Caco-2 (cell line): Measurements from ENCODE around the gene ABI3BP. TPM values are rescaled to one million over a fixed set of nuclear protein-coding genes. Genes with fewer than 3 reads are reported as not detected.

Source experiments
- BruUV-seq: library from RNA; stranded (reverse); fragments of 400-500 nt; replicated peaks from 2 replicates; lab custom pipeline; 2021; lab: Mats Ljungman, UMichigan
- CTCF ChIA-PET: fragments of 300-600 bp; sonication (Branson Sonifier 250); formaldehyde crosslinking; loops from one replicate; lab custom pipeline; 2022; ENCODE audit warnings: antibody characterized with exemption; lab: Charles Lee
- POLR2A ChIA-PET: fragments of 300-600 bp; sonication (Branson Sonifier 250); formaldehyde crosslinking; loops from one replicate; lab custom pipeline; 2022; ENCODE audit warnings: antibody characterized with exemption; lab: Charles Lee
- DNase-seq, 2 experiments: peaks; one replicate each; pipeline versions ENCODE4 v3.0.0 to v3.0.0-alpha.2; 2020 to 2022
- H3K27me3 ChIP-seq: replicated peaks from 2 replicates; pipeline ENCODE4 v1.6.0; 2011; ENCODE audit warnings: low read length; ENCODE audit not compliant: control insufficient read depth, insufficient read depth
- H3K36me3 ChIP-seq: 2 replicates; pipeline ENCODE4 v1.5.1; 2011; ENCODE audit warnings: low read length; ENCODE audit not compliant: control insufficient read depth, insufficient read depth
- H3K4me1 ChIP-seq: fragments of 250-450 bp; sonication (Bioruptor Pico); 2 replicates; pipeline ENCODE4 v1.5.1; 2020; ENCODE audit warnings: mild to moderate bottlenecking
- H3K4me3 ChIP-seq: 2 replicates; pipeline ENCODE4 v1.5.1; 2011; ENCODE audit warnings: low read depth, mild to moderate bottlenecking, control low read depth, low read length
- H3K9me3 ChIP-seq: fragments of 250-450 bp; sonication (Bioruptor Pico); 2 replicates; pipeline ENCODE4 v1.5.1; 2020; ENCODE audit warnings: mild to moderate bottlenecking, moderate library complexity
- H3K27ac Mint-ChIP-seq: one replicate; pipeline ENCODE4 v1.8.0; 2022; ENCODE audit warnings: mixed read lengths; ENCODE audit not compliant: unreplicated experiment
- H3K27me3 Mint-ChIP-seq: one replicate; pipeline ENCODE4 v1.8.0; 2022; ENCODE audit warnings: mixed read lengths; ENCODE audit not compliant: insufficient read depth, unreplicated experiment
- H3K36me3 Mint-ChIP-seq: one replicate; pipeline ENCODE4 v1.8.0; 2022; ENCODE audit warnings: mild to moderate bottlenecking, mixed read lengths; ENCODE audit not compliant: insufficient read depth, unreplicated experiment
- H3K4me1 Mint-ChIP-seq: one replicate; pipeline ENCODE4 v1.8.0; 2022; ENCODE audit warnings: low read depth, mixed read lengths; ENCODE audit not compliant: unreplicated experiment
- H3K4me3 Mint-ChIP-seq: one replicate; pipeline ENCODE4 v1.8.0; 2022; ENCODE audit warnings: mild to moderate bottlenecking, moderate library complexity, mixed read lengths; ENCODE audit not compliant: unreplicated experiment
- H3K9me3 Mint-ChIP-seq: one replicate; pipeline ENCODE4 v1.8.0; 2022; ENCODE audit warnings: mixed read lengths; ENCODE audit not compliant: unreplicated experiment
- intact Hi-C: fragments of 100-400 bp; cut with micrococcal nuclease; formaldehyde crosslinking; loops from one replicate; pipeline ENCODE4 v1.10.0; 2022; ENCODE audit not compliant: unreplicated experiment
- total RNA-seq: library from RNA; stranded (reverse); gene quantifications from 2 replicates; pipeline ENCODE4 v1.2.3, GENCODE V29; 2022
- TF ChIP-seq, protein P1 (sequence below), 2 experiments: fragments of 200-600 bp in 1 of 2; IDR thresholded peaks; 1 replicate in 1 of 2; 2 replicates in 1 of 2; pipeline versions ENCODE4 v1.5.1 to v1.8.0; 2011 to 2022; ENCODE audit warnings: antibody characterized with exemption in 1 of 2, control low read depth in 1 of 2, inconsistent platforms in 1 of 2, low read depth in 1 of 2, low read length in 1 of 2, mild to moderate bottlenecking in 1 of 2, moderate library complexity in 1 of 2; ENCODE audit not compliant: insufficient read depth in 1 of 2, severe bottlenecking in 1 of 2, unreplicated experiment in 1 of 2

The ABI3BP gene
- total RNA-seq, 1 experiment from 2014 or later: not detected

DNA sequence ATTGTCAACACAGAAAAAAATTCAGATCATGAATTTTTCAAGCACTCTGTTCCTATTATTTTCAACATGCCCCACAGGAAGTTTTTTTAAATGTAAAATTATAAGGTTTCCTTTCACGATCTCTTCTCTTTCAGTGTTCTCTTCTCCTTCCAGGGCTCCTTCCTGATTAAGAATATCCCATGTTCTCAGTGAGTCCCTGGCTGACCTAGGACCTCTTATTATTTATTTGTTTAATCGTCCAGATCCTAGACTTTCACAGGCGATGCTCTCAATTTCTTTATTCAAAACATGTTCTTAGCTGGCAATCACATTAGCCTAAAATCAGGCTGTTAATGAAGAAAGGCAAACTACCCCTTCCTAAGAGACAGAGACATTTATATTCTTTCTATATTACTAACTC lies 124.3 kb downstream of the ABI3BP start:
- Histone ChIP-seq H3K27me3 (no peaks in the 10 kb centered on the region), H3K4me1 (no peaks in the 10 kb centered on the region), H3K4me3 (no peak overlapping the region), H3K36me3 (no peaks in the 10 kb centered on the region), H3K9me3 (no peaks in the 10 kb centered on the region)
- Mint-ChIP-seq H3K27ac (no peak overlapping the region), H3K9me3 (no peaks in the 10 kb centered on the region), H3K36me3 (no peaks in the 10 kb centered on the region), H3K4me1 (no peaks in the 10 kb centered on the region), H3K27me3 (peaks cover 8% of the 10 kb centered on the region), H3K4me3 (no peak overlapping the region)
- intact Hi-C loops: no loop called here
- ChIA-PET POLR2A (interaction anchor here (0.7 kb wide), 1 partner anchor 1197 kb away, joined by 19 read pairs; no protein-coding TSS in a partner anchor), CTCF (no interaction called here)
- TF ChIP-seq, protein P1, sequence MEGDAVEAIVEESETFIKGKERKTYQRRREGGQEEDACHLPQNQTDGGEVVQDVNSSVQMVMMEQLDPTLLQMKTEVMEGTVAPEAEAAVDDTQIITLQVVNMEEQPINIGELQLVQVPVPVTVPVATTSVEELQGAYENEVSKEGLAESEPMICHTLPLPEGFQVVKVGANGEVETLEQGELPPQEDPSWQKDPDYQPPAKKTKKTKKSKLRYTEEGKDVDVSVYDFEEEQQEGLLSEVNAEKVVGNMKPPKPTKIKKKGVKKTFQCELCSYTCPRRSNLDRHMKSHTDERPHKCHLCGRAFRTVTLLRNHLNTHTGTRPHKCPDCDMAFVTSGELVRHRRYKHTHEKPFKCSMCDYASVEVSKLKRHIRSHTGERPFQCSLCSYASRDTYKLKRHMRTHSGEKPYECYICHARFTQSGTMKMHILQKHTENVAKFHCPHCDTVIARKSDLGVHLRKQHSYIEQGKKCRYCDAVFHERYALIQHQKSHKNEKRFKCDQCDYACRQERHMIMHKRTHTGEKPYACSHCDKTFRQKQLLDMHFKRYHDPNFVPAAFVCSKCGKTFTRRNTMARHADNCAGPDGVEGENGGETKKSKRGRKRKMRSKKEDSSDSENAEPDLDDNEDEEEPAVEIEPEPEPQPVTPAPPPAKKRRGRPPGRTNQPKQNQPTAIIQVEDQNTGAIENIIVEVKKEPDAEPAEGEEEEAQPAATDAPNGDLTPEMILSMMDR (IDR thresholded peaks at IDR 0.05; ENCODE audit: insufficient read depth in 1 of 2, low read depth in 1 of 2, low read length in 1 of 2, severe bottlenecking in 1 of 2, unreplicated experiment in 1 of 2): no peak
- DNase-seq: no peak
- no TSS peak for BruUV-seq

DNA sequence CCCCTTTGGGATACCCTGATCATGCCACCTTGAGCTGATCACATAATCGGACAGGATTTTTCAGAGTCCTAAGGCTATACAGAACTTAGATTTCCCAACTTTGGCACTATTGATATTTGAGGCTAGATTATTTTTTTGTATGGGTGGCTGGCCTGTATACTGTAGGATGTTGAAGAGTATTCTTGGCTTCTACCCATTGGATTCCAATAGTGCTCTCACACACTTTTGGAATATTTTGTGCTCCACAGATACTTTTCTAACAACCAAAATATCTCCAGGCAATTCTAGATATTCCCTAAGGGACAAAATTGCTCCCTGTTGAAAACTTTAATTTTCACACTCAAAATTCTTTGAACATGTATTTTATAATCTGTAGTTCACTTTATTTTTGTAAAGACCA lies 125.1 kb downstream of the ABI3BP start:
- TF ChIP-seq, protein P1 (IDR thresholded peaks at IDR 0.05; ENCODE audit: insufficient read depth in 1 of 2, low read depth in 1 of 2, low read length in 1 of 2, severe bottlenecking in 1 of 2, unreplicated experiment in 1 of 2): no peak
- H3K27ac Mint-ChIP-seq: no peak overlapping the region
- Histone ChIP-seq H3K36me3 (no peaks in the 10 kb centered on the region), H3K4me1 (no peaks in the 10 kb centered on the region), H3K27me3 (no peaks in the 10 kb centered on the region), H3K9me3 (no peaks in the 10 kb centered on the region), H3K4me3 (no peak overlapping the region)
- ChIA-PET POLR2A (no interaction called here), CTCF (no interaction called here)
- no peaks in the 10 kb centered on the region for H3K36me3 Mint-ChIP-seq
- DNase-seq: no peak
- H3K9me3 Mint-ChIP-seq: no peaks in the 10 kb centered on the region
- no peak overlapping the region for H3K4me3 Mint-ChIP-seq
- intact Hi-C loops: no loop called here
- BruUV-seq: no TSS peak
- no peaks in the 10 kb centered on the region for H3K4me1 Mint-ChIP-seq
- peaks cover 8% of the 10 kb centered on the region for H3K27me3 Mint-ChIP-seq

DNA sequence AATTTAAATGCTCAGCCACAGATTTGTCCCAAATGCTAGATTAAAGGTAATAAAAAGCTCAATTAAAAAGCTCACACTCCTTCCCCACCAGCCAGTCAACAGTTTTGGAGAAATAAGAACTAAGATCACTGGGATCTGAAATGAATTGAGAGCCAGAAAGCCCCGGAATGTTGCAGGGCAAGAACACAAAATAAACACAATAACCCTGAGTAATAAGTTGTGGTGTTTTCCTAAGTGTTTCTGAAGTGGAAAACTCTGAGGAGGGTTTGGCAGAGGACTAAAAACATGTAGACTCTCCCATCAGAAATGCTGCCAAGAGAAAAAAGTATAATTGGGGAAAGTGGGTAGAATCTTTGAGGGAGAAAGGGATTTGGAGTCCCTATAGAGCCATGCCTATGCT lies 127.8 kb downstream of the ABI3BP start:
- Mint-ChIP-seq H3K36me3 (no peaks in the 10 kb centered on the region), H3K4me1 (no peaks in the 10 kb centered on the region), H3K9me3 (no peaks in the 10 kb centered on the region), H3K27ac (no peak overlapping the region), H3K27me3 (peaks cover 6% of the 10 kb centered on the region), H3K4me3 (no peak overlapping the region)
- DNase-seq: no peak
- BruUV-seq: no TSS peak
- intact Hi-C loops: no loop called here
- Histone ChIP-seq H3K36me3 (no peaks in the 10 kb centered on the region), H3K4me1 (no peaks in the 10 kb centered on the region), H3K9me3 (no peaks in the 10 kb centered on the region), H3K27me3 (no peaks in the 10 kb centered on the region), H3K4me3 (no peak overlapping the region)
- ChIA-PET CTCF (no interaction called here), POLR2A (no interaction called here)
- TF ChIP-seq, protein P1 (IDR thresholded peaks at IDR 0.05; ENCODE audit: insufficient read depth in 1 of 2, low read depth in 1 of 2, low read length in 1 of 2, severe bottlenecking in 1 of 2, unreplicated experiment in 1 of 2): no peak
